Urothelium cell line (cell line): ENCODE data around the gene GPX4.

Source experiments
- DNase-seq: peaks from one replicate; pipeline ENCODE4 v3.0.0; 2011; ENCODE audit warnings: low spot score, mixed read lengths
- FAIRE-seq: peaks from 2 replicates; lab custom pipeline; 2011; peaks lifted over from hg19 to GRCh38; lab: Jason Lieb, UNC

The GPX4 gene, protein sequence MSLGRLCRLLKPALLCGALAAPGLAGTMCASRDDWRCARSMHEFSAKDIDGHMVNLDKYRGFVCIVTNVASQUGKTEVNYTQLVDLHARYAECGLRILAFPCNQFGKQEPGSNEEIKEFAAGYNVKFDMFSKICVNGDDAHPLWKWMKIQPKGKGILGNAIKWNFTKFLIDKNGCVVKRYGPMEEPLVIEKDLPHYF

DNA sequence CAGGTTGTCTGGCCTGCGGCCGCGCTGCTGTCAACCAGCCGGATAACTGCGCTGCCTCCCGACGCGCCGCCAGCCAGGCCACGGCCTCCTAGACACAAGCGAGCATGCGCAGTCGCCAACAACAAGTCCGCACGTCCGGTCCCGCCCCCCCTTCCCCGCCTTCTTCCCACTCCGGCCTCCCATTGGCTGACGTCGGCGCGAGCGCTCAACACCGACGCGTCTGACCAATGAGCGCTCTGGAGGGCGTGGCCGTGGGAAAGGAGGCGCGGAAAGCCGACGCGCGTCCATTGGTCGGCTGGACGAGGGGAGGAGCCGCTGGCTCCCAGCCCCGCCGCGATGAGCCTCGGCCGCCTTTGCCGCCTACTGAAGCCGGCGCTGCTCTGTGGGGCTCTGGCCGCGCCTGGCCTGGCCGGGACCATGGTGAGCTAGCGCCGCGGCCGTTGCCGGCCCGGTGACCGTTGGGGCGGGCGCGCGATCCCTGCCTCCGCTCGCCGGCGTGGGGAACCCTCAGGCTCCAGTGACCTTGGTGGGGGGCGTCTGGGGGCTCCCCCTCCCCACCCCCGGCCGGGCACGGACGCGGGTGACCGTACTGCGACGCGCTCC is at the start of gene GPX4:
Gene GPX4, plus strand, starts transcription at position 287 of the 603 bp plus-strand sequence. Its CDS starts 50 bp downstream, at position 337.
- FAIRE-seq (no peak), DNase-seq (peak; percentile 95)

DNA sequence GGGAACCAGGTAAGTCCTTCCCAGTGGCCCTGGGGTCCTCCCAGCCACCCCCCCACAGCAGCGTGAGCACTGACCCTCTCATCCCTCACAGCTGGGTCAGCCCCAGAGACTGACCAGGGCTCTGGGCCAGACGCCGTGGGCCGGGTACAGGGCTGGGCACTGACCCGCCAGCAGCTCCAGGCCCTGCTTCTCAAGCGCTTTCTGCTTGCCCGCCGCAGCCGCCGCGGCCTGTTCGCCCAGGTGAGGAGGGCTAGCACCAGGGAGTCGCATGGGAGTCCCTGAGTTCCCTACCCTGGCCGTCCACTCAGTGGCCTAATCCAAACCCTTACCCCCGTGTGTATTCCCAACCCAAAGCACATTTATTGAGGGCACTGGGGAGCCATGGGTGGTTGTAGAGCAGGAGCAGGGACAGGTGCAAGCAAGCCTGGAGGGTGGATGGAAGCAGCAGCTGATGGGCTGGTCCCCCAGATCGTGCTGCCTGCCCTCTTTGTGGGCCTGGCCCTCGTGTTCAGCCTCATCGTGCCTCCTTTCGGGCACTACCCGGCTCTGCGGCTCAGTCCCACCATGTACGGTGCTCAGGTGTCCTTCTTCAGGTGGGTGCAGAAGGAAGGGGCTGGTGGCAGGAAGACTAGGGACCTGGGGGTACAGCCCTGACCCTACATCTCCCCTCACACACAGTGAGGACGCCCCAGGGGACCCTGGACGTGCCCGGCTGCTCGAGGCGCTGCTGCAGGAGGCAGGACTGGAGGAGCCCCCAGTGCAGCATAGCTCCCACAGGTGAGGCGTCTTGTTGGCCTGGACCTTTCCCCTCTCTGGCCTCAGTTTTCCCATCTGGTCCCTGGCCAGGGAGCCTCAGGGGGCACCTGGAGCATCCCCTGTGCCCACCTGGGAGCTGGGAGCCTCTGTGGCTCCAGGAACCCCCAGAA is 49.4 kb upstream of the GPX4 start:
- DNase-seq (no peak), FAIRE-seq (no peak)

DNA sequence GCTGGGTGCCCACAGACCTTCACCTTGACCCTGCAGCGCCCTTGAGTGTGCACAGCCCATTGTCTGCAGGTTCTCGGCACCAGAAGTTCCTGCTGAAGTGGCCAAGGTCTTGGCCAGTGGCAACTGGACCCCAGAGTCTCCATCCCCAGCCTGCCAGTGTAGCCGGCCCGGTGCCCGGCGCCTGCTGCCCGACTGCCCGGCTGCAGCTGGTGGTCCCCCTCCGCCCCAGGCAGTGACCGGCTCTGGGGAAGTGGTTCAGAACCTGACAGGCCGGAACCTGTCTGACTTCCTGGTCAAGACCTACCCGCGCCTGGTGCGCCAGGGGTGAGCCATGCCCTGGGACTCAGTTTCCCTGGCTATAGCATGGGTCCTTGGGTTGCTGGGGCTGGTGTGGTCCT is 48.8 kb upstream of the GPX4 start:
- DNase-seq (no peak), FAIRE-seq (no peak)

DNA sequence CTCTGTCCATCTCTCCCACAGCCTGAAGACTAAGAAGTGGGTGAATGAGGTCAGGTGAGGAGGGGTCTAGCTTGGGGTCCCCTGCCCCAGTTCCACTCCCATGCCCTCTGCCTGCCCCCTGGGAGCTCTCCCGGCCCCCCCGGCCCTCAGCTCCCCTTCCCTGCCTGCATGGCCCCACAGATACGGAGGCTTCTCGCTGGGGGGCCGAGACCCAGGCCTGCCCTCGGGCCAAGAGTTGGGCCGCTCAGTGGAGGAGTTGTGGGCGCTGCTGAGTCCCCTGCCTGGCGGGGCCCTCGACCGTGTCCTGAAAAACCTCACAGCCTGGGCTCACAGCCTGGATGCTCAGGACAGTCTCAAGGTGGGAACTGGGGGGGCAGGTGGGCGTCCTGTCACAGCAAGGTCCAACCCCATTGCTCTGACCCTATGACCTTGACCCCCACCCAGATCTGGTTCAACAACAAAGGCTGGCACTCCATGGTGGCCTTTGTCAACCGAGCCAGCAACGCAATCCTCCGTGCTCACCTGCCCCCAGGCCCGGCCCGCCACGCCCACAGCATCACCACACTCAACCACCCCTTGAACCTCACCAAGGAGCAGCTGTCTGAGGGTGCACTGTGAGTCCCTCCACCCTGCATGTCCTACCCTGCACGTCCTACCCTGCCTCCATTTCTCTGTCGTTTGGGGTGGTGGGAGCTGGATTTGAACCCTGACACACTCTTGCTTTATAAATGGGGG is 47.7 kb upstream of the GPX4 start:
- FAIRE-seq (no peak), DNase-seq (no peak)

DNA sequence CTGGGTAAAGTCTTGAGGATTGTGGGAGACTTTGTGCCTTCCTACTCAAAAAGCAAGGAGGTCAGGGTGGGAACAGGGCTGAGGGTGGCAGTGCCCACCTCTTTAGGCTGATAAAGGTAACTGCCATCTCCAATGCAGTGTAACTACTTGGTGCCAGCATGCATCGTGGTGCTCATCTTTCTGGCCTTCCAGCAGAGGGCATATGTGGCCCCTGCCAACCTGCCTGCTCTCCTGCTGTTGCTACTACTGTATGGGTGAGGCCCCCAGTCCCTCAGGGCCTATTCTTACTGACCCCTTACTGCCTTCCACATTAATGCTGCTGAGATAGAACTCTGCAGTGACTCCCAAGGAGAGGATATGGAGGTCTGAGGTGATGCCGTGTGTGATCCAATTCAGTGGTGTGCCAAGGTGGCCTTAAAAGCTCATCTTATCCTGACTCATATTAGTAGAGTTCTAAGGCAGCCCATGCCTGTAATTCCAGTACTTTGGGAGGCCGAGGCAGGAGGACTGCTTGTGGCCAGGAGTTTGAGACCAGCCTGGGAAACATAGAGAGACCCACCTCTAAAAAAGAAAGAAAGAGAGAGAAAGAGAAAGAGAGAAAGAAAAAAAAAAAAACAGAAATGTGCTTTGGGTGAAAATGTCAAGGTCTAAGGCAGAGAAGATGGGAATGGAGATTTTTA is 46.5 kb upstream of the GPX4 start:
- FAIRE-seq (no peak), DNase-seq (no peak)

DNA sequence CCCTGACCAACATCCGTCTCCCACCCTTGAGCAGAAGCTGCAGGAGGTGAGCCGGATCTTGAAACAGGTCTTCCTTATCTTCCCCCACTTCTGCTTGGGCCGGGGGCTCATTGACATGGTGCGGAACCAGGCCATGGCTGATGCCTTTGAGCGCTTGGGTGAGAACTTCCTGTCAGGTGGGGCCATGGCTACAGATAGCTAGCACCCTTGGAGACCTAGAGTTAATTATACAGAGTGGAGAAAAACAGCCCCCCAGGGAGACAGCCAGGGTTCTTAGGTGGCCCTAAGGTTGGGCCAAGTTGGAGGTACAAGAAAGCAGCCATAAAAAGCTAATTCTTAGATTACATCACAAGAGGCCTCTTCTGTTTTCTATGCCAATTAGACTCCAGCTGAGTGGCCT is 45.7 kb upstream of the GPX4 start:
- FAIRE-seq: no peak

DNA sequence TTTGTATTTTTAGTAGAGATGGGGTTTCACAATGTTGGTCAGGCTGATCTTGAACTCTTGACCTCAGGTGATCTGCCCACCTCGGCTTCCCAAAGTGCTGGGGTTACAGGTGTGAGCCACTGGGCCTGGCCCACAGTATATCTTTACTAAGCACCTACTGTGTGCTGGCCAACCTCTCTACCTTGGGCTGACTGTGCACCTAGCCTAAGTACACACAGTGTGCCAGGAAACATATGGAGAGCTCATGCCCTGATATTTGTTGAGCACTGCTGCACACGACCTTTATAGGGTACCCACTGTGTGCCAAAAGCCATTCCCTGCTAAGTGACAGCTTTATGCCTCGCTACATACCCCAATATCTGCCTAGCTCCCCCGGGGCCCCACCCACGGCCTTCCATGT is 43.1 kb upstream of the GPX4 start:
- FAIRE-seq (no peak), DNase-seq (no peak)

More for the DNA sequence above, 45.7 kb upstream of the GPX4 start:
- no peak for DNase-seq

DNA sequence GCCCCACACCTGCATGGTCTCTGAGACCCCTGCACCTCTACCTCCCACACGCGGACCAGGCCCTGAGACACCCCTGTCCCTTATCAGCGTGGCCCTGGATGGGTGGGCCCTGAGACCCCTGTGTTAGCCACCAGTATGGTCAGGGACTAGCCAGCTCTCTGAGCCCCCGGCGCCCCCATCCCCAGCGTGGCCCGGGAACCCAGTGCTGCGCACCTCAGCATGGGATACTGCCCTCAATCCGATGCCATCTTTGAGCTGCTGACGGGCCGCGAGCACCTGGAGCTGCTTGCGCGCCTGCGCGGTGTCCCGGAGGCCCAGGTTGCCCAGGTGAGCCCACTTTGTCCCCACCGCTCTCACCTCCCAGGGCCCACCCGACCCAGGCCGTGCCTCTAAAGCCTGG is 41.8 kb upstream of the GPX4 start:
- FAIRE-seq (no peak), DNase-seq (no peak)

DNA sequence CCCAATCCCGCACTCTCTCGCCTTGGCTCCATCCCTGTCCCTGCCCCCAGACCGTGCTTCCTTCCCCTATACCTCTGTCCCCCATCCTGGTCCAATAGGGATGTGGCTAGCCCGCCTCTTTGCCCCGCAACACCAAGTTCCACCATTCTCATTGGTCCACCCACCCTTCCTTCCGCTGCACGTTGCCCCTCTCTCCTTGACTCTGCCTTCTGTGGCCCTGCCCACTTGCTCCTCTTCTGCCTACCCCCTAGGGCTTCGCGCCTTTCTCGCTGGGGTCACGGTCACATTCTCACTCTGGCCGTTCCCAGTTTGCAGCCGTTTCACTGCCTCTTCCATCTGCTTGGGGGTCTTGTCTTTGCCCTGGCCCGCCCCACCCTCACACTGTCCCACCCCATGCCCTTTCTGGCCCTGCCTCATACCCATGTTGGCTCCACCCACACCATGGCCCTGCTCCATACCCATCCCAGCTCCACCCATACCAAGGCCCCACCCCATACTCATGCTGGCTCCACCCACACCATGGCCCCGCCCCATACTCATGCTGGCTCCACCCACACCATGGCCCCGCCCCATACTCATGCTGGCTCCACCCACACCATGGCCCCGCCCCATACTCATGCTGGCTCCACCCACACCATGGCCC is 41.3 kb upstream of the GPX4 start:
- DNase-seq (no peak), FAIRE-seq (no peak)

DNA sequence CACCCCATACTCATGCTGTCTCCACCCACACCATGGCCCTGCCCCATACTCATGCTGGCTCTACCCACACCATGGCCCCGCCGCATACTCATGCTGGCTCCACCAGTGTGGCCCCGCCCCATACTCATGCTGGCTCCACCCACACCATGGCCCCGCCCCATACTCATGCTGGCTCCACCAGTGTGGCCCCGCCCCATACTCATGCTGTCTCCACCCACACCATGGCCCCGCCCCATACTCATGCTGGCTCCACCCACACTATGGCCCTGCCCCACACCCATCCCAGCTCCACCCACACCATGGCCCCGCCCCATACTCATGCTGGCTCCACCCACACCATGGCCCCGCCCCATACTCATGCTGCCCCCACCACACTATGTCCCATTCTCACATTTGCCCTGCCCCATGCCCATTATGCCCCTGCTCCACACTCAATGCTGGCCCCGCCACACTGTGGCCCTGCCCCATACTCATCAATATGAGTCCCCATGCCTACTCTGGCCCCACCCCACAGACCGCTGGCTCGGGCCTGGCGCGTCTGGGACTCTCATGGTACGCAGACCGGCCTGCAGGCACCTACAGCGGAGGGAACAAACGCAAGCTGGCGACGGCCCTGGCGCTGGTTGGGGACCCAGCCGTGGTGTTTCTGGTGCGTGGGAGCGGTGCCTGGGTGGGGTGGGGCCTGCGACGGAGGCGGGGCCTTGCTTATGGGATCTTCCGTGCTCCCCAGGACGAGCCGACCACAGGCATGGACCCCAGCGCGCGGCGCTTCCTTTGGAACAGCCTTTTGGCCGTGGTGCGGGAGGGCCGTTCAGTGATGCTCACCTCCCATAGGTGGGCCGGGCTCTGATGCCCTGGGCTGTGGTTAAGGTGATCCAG is 40.5 kb upstream of the GPX4 start:
- no peak for DNase-seq
- FAIRE-seq: no peak

DNA sequence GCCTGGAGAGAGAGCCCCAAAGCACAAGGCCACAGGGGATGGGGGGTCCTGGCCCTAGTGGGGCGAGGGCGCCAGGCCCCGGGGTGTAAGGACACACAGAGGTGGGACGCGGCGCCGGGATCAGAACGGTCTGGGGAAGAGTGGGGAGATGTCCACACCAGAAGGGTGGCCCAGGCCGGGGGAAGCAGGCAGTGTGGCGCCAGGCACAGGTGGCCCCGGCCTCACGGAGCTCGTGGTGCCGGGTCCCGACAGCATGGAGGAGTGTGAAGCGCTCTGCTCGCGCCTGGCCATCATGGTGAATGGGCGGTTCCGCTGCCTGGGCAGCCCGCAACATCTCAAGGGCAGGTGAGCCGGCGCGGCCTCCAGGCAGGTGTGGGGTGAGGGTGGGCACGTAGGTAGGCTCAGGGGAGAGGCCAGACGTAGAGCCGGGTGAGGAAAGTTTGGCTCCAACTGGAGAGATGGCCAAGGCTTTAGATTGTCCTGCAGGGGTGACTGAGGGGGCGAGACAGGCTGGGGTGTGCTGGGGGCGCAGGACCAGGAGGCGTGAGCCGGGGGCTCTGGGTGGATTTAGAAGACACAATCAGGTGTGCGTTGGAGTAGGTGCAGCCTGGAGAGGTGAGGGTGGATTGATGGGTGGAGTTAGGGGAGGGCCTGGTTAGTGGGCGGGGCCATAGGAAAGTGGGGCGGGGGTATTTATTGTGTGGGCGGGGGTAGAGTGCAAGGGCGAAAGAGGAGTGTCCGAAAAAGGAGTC is 39.7 kb upstream of the GPX4 start:
- DNase-seq (no peak), FAIRE-seq (no peak)

DNA sequence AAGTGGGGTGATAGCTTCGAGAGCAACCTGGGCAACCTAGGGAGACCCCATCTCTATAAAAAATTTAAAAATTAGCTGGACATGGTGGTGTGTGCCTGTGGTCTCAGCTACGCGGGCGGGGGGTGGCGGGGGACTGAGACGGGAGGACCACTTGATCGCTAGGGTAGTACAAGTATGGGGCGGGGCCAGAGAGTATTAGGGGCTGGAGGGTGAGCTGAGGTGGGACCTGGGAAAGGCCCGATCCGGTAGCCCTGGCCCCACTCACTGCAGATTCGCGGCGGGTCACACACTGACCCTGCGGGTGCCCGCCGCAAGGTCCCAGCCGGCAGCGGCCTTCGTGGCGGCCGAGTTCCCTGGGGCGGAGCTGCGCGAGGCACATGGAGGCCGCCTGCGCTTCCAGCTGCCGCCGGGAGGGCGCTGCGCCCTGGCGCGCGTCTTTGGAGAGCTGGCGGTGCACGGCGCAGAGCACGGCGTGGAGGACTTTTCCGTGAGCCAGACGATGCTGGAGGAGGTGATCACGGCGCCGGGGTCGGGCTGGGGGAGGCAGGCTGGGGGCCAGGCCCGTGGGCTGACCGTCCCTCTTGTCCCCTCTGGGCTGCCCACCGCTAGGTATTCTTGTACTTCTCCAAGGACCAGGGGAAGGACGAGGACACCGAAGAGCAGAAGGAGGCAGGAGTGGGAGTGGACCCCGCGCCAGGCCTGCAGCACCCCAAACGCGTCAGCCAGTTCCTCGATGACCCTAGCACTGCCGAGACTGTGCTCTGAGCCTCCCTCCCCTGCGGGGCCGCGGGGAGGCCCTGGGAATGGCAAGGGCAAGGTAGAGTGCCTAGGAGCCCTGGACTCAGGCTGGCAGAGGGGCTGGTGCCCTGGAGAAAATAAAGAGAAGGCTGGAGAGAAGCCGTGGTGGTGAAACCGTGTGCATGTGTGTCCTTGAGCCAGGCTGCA is 38.9 kb upstream of the GPX4 start:
- FAIRE-seq: no peak

DNA sequence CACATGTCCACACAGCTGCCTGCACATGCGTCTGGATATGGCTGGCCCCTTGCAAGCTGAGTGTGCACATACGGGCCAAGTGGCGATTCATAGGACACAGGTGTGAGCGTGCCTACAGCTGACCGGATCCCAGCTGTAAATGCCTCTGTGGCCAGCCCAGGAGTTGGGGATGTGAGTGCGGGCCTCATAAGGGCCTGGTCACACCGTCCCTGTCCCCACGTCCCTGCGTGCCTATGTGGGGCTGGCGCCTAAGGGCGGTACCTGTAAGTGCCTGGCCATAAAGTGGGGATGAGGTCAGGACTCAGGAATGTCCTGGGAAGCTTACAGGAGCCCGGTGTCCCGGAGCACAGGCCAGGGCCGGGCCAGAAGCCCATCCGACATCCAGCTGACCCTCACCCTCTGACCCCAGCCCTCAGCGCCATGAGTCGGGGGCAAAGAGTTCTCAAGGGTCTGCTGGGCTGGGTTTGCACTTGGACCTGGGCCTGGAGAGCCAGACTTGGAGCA is 38.1 kb upstream of the GPX4 start:
- FAIRE-seq (no peak), DNase-seq (peak; percentile 44)

More for the DNA sequence above, 38.9 kb upstream of the GPX4 start:
- no peak for DNase-seq

DNA sequence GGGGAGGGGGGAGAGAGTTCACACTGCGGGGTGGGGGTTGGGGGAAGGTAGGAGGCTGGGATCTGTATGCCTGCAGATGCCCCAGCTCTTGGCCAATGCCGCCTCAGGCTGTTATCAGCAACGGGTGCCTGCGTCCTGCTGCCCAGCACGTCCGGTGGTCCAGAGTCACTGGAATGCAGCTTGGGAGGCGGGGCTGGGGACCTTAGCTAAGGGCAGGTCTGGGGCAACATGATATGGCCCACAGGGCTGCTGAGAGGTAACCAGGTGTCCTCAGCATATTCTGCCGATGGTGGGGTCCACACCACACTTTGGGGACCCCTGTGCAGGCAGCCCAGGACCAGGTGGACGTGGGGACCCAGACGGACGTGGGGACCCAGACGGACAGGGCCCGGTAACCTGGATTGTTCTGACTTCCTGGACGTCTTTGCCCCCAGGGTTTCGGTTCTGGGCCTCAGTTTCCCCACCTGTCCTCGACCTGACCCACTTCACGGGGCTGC is 37.5 kb upstream of the GPX4 start:
- DNase-seq: no peak
- FAIRE-seq: no peak

DNA sequence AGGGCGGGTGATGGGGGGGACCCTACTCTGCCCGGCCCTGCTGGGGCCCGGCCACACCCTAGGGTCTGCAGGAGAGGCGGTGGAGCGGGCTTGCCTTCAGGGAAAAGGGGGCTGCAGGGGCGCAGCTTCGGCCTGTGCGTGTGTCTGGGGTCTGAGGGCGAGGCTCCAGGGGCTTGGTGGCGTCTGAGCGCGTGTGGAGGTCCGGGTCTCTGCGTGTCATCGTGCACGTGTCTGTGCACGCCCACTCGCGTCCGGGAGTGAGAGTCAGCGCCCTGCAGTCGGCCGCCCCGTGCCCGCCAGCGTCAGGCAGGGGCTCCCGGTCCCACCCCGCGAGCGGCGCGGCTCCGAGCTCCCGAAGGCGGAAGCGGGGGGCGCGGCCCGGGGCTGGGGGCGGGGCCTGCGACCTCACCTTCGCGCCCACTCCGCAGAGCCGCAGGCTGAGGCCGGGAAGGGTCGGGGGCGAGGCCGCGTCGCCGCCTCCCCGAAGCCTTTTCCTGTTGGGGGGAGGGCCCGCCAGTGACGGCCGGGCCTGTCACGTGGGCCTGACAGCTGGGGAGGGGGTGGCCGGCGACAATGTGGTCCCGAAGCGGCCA is 37.0 kb upstream of the GPX4 start, which contains the start of gene ARHGAP45:
Gene ARHGAP45, plus strand, starts transcription at position 420 of the 593 bp plus-strand sequence. CDS start 239 bp downstream, outside the sequence.
- no peak for DNase-seq
- no peak for FAIRE-seq

DNA sequence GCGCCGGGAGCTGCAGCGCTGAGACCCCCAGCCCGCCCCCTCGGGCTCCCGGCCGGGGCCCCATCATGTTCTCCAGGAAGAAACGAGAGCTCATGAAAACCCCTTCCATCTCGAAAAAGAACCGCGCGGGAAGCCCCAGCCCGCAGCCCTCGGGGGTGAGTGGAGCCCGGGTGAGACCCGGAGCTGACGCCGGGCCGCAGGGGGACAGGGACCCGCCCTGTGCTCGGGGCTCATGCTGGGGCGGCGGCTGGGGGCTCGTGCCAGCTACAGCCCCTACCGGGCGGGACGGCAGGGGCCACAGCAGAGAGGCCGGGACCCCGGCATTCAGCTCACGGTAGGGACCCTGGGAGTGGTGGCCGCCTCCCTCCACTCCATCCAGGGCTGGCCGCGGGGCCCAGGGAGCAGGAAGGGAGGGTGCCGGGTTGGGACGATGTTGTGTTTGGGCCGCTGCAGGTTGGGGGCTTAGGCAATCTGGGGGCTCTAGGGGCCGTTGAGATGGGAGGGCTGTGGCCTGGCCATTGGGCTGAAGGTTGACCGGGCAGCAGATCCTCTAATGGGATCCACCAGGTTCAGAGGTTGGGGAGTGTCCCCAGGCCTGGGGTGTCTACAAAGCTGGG is 36.3 kb upstream of the GPX4 start:
- DNase-seq: no peak
- FAIRE-seq: no peak
